Measurements from ENCODE around the gene BFAR. TPM values are rescaled to one million over a fixed set of nuclear protein-coding genes. Genes with fewer than 3 reads are reported as not detected.
"Not testable (repeated sequence)": the region's sequence is repeated elsewhere in the genome, so short reads cannot be mapped to it uniquely, and the experiment has no call there.

BFAR gene
- total RNA-seq, 1 donor from 2014 or later: 50.3 TPM

GRCh38 chr16:14630620-14631330, 2.0 kb upstream of the BFAR start:
- ATAC-seq; DNase-seq (ENCODE audit: low spot score); intact Hi-C loops (cut with DNase I): not testable (repeated sequence)

DNA sequence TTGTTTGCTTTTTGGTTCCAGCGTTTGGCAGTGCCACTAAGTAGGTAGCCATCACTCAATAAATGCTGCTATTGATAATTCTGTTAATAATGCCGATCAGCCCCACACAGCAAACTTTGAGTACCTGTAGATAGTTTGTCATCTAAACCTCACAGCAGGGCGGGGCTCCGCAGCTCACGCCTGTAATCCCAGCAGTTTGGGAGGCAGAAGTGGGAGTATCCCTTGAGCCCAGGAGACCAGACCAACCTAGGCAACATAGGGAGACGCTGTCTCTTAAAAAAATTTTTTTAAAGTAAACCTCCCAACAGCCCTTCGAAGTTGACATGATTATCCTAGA, 1.6 kb downstream of the BFAR start:
- intact Hi-C loops (cut with DNase I): no loop called here
- DNase-seq (ENCODE audit: low spot score): no peak

DNA sequence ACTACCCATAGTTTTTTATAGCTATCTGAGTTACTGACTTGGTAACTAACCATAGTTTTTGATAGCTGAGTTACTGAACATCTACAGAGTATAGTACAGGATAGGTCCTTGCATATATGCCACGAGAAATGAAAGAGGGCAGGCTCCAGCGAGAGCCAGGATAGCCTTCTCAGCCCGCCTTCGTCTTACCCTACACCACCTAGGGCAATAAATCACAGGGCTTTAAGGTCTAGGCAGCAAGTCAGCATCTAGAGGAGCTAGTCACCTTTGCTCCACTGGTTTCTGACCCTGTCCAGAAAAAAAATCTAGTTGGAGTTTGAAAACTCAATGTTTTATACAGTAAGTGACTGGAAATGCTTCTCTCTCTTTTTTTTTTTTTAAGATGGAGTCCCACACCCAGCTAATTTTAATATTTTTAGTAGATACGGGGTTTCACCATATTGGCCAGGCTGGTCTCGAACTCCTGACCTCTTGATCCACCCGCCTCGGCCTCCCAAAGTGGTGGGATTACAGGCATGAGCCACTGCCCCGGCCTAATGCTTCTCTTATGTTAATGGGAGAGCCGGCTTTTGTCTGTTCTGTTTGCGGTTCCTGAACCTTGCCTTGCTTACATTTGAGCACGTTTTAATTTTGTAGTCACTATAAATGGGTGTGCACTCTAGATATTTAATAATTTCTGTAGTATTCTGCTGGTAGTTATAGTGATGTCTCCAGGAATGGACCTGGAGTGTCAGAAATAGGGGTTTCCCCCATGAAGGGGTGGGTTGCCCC, 2.8 kb downstream of the BFAR start:
- no peak for ATAC-seq
- intact Hi-C loops (cut with DNase I): no loop called here

More for the DNA sequence above, 1.6 kb downstream of the BFAR start:
- no peak for ATAC-seq

DNA sequence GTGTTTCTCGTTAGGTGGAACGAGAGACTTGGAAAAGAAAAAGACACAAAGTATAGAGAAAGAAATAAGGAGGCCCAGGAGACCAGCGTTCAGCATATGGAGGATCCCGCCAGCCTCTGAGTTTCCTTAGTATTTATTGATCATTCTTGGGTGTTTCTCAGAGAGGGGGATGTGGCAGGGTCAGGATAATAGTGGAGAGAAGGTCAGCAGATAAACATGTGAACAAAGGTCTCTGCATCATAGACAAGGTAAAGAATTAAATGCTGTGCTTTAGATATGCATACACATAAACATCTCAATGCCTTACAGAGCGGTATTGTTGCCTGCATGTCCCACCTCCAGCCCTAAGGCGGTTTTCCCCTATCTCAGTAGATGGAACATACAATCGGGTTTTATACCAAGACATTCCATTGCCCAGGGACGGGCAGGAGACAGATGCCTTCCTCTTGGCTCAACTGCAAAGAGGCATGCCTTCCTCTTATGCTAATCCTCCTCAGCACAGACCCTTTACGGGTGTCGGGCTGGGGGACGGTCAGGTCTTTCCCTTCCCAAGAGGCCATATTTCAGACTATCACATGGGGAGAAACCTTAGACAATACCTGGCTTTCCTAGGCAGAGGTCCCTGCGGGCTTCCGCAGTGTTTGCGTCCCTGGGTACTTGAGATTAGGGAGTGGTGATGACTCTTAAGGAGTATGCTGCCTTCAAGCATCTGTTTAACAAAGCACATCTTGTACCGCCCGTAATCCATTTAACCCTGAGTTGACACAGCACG, 3.6 kb downstream of the BFAR start:
- DNase-seq (ENCODE audit: low spot score); intact Hi-C loops (cut with DNase I); ATAC-seq: not testable (repeated sequence)

More for the DNA sequence above, 2.8 kb downstream of the BFAR start:
- DNase-seq (ENCODE audit: low spot score): no peak

- DNase-seq (ENCODE audit: low spot score); intact Hi-C loops (cut with DNase I); ATAC-seq: not testable (repeated sequence)
Measured at GRCh38 chr16:14636951-14637240, 4.1 kb downstream of the BFAR start.

GRCh38 chr16:14640538-14640937, 7.8 kb downstream of the BFAR start:
- ATAC-seq: no peak
- intact Hi-C loops (cut with DNase I): no loop called here
- no peak for DNase-seq (ENCODE audit: low spot score)

DNA sequence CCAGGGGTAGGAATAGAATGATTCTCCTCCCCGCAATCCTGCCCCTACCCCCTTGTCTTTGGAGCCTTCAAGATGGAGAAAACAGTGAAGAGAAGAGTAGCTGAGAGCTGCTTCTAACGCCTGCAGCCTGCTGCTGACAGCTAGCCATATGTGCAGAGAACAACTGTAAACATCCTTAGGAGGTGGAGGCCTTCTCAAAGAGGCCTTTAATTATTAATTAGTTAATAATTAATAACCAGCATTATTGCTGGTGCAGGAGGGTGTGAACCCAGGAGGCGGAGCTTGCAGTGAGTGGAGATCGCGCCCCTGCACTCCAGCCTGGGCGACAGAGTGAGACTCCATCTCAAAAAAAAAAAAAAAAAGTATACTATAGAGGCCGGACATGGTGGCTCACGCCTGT, 8.5 kb downstream of the BFAR start:
- DNase-seq (ENCODE audit: low spot score) (no peak), ATAC-seq (no peak)
- intact Hi-C loops (cut with DNase I): no loop called here

- intact Hi-C loops (cut with DNase I): no loop called here
- DNase-seq (ENCODE audit: low spot score) (no peak), ATAC-seq (no peak)
Measured at GRCh38 chr16:14641926-14642325, 9.2 kb downstream of the BFAR start.

DNA sequence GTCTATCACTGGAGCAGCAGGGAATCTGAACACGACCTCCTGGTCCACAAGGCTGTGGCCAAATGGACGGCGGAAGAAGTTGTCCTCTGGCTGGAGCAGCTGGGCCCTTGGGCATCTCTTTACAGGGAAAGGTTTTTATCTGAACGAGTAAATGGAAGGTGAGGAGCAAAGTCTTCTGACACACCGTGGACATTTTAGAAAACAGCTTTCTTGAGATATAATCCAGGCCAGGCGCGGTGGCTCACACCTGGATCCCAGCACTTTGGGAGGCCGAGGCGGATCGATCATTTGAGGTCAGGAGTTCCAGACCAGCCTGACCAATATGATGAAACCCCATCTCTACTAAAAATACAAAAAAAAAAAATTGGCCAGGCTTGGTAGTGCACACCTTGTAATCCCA, 17.1 kb downstream of the BFAR start:
- DNase-seq (ENCODE audit: low spot score) (no peak), ATAC-seq (no peak)
- intact Hi-C loops (cut with DNase I): no loop called here

DNA sequence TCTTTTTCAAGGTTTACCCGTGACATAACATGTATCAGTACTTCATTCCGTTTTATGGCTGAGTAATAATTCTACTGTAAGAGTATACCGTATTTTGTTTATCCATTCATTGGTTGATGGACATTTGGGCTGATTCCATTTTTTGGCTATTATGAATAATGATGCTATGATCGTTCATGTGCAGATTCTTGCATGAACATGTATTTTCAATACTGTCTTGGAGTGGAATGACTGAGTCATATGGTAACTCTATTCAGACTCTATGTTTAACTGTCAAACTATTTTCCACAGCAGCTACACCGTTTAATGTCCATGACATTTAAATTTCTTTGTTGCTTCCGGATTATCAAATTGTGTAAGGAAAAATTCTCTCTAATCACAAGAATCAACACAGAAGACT, 17.9 kb downstream of the BFAR start:
- intact Hi-C loops (cut with DNase I): no loop called here
- no peak for ATAC-seq
- DNase-seq (ENCODE audit: low spot score): no peak

- intact Hi-C loops (cut with DNase I): no loop called here
- DNase-seq (ENCODE audit: low spot score) (no peak), ATAC-seq (no peak)
Measured at GRCh38 chr16:14652726-14653125, 20.0 kb downstream of the BFAR start.

DNA sequence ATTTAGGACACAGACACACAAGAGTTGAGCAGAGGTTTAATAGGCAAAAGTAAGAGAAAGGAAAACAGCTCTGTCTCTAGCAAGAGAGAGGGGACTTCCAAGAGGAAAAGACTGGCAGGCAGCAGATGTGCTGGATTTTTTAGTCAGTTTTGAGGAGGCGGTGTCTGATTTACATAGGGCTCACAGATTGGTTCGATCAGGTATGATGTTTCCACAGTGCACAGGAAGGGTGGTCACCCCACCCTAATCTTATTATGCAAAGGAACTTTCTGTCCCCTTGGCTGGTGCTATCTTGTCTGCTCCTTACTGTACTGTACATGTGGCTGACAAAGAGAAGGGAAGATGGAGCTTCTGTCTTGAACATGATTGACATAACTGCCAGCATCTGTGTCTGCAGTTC, 25.3 kb downstream of the BFAR start:
- DNase-seq (ENCODE audit: low spot score): no peak
- intact Hi-C loops (cut with DNase I): no loop called here
- no peak for ATAC-seq

DNA sequence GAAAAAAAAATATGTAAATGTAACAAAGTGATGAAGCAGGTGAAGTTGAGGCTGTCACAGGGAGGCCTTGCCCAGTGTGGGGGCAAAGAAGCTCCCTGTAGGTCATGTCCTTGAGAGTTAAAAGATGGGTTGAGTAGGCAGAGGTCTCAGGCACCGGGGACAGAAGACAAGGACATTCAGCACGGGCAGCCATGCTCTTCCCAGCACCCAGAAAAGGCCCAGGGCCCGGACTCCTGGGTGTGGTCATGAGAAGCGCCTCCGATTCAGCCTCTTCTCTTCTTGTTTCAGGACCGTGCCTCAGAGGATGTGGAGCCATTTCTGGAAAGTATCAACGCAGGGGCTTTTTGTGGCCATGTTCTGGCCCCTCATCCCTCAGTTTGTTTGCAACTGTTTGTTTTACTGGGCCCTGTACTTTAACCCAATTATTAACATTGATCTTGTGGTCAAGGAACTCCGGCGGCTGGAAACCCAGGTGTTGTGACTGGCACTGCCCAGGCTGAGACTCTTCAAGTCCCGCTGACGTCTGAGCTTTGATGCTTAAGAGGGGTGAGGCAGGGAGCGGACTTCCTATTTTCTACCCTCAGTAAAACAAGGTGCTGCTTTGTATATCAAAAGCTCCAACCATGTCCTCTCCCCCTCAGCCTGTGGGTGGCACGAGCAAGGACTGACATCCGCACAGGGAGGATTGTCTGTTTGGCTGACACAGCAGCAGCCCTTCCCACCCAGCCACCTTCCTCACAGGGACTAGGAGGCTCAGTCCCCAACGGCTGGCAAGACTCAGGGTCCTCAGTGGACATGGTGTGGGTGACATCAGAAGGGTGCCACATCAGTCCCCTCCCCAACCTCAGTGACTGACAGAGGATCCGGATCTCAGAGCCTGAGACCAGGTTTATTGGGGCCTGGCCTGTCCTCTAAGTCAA, 34.9 kb downstream of the BFAR start:
- DNase-seq (ENCODE audit: low spot score): no peak
- no peak for ATAC-seq
- intact Hi-C loops (cut with DNase I): no loop called here

DNA sequence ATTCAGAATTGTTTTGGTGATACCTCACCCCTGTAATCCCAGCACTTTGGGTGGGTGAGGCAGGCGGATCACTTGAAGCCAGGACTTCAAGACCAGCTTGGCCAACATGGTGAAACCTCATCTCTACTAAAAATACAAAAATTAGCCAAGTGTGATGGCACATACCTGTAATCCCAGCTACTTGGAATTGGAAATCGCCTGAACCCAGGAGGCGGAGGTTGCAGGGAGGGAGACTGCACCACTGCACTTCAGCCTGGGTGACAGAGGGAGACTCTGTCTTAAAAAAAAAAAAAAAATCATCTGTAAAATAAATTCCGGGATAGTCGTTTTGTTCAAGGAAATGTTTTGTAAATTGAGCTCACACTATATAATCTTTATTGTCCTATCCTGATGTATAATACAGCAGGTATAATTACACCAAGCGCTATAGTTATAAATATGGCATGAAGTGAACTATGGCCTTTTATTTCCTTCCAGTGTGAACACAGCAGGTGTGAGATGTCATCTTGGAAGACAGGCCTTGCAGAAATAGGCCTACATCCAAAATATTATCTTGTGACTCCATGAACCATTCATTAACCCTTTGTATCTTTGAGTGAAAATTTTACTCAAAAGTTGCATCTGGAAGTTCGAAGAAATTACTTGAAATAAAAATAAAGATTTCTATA, 35.9 kb downstream of the BFAR start:
- intact Hi-C loops (cut with DNase I): no loop called here

GRCh38 chr16:14669776-14670175, 37.0 kb downstream of the BFAR start:
- DNase-seq (ENCODE audit: low spot score): no peak
- intact Hi-C loops (cut with DNase I): no loop called here
- no peak for ATAC-seq

More for the DNA sequence above, 35.9 kb downstream of the BFAR start:
- no peak for ATAC-seq
- DNase-seq (ENCODE audit: low spot score): no peak

- DNase-seq (ENCODE audit: low spot score) (no peak), ATAC-seq (no peak)
- intact Hi-C loops (cut with DNase I): no loop called here
Measured at GRCh38 chr16:14672403-14672971, 39.7 kb downstream of the BFAR start.

DNA sequence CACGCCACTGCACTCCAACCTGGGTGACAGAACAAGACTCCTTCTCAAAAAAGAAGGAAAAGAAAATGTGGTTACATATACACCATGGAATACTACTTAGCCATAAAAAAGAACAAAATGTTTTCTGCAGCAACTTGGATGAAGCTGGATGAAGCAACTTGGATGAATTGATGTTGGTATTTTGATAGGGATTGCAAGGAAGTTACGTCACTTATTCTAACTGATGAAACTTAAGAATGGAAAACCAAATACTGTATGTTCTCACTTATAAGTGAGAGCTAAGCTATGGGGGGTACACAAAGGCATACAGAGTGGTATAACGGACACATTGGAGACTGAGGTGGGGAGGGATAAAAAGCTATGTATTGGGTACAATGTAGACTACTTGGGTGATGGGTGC, 43.9 kb downstream of the BFAR start:
- intact Hi-C loops (cut with DNase I): no loop called here

GRCh38 chr16:14677627-14678026, 44.9 kb downstream of the BFAR start:
- intact Hi-C loops (cut with DNase I): no loop called here
- ATAC-seq (no peak), DNase-seq (ENCODE audit: low spot score) (no peak)

More for the DNA sequence above, 43.9 kb downstream of the BFAR start:
- DNase-seq (ENCODE audit: low spot score) (no peak), ATAC-seq (no peak)
